Fibroblast of the conjunctiva (primary cell): Measurements from ENCODE around the gene DIO3.
"Not testable (repeated sequence)": the region's sequence is repeated elsewhere in the genome, so short reads cannot be mapped to it uniquely, and the experiment has no call there.

Experiments
- DNase-seq: peaks from one replicate; pipeline ENCODE4 v3.0.0-alpha.2; 2010; ENCODE audit warnings: low read depth

The DIO3 gene

GRCh38 chr14:101559250-101559623, 2.1 kb upstream of the DIO3 start:
- DNase-seq: no peak

DNA sequence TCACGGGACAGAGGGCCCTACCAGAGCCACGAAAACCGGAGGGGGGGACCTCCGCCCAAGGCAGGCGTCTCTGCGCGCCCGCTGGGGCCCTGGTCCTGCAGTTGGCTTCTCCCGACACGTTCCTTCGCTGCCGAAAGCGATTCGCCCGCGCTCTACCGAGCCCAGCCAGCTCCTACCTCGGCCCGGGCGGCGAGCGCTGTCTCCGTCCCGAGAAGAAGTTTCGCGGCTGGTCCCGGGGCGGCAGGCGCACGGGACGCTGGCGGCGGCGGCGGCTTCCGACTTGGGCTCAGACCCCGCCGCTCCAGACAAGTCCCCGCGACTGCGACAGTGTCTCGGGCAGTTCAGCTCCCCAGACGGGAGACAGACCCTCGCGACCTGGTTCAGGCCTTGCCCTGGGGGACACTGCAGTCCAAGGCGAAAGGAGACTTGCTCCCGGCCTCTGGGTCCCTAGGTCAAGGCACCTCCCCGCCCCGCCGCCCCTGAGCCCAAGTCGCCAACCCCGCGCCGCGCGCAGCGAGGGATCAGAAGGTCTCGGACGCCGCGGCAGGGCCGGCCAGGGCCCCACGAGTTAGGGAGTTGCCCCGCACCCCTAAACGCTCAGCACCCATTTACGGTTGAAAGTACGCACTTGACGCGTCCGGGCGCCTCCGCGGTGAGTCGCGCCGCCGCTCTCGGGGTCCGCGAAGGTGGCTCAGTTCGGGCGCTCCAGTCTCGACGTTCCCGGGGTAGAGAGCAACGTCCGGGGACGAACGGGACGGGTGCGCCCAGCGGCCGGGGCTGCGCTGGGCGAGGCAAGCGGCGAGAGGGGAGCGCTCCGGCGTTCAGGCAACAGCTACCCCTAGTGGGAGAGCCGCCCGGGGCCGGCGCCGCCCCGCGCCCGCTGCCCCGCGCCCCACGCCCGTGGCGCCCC, 1.4 kb upstream of the DIO3 start:
- DNase-seq: no peak

GRCh38 chr14:101560534-101561113, 671 bp upstream of the DIO3 start:
- DNase-seq: no peak

- no peak for DNase-seq
Observed at GRCh38 chr14:101561897-101562490, 699 bp downstream of the DIO3 start.

GRCh38 chr14:101562659-101563351, 1.5 kb downstream of the DIO3 start:
- no peak for DNase-seq

DNA sequence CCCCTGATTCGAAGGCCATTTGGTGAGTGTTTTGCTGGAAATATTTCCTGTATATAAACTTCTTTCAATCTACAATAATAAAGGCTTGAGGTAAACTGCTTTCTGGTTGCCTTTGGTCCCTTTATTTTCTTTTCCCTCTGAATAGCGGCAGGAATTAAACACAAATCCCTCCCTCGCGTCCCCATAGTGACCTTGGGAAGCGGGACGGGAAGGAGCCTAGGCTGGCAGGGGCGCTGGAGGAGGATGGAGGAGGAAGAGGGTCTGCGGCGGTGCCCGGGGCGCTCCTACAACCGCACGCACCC, 2.0 kb downstream of the DIO3 start:
- no peak for DNase-seq

- no peak for DNase-seq
Observed at GRCh38 chr14:101563654-101564443, 2.6 kb downstream of the DIO3 start.

- no peak for DNase-seq
Observed at GRCh38 chr14:101564444-101564776, 3.1 kb downstream of the DIO3 start.

- no peak for DNase-seq
Observed at GRCh38 chr14:101564819-101565698, 3.8 kb downstream of the DIO3 start.

GRCh38 chr14:101567252-101567651, 6.0 kb downstream of the DIO3 start:
- no peak for DNase-seq

- no peak for DNase-seq
Observed at GRCh38 chr14:101571004-101571403, 9.7 kb downstream of the DIO3 start.

- DNase-seq: not testable (repeated sequence)
Observed at GRCh38 chr14:101572526-101572925, 11.2 kb downstream of the DIO3 start.

GRCh38 chr14:101573289-101573688, 12.0 kb downstream of the DIO3 start:
- no peak for DNase-seq

GRCh38 chr14:101575581-101575980, 14.3 kb downstream of the DIO3 start:
- no peak for DNase-seq

GRCh38 chr14:101577221-101577909, 16.1 kb downstream of the DIO3 start:
- no peak for DNase-seq

- no peak for DNase-seq
Observed at GRCh38 chr14:101578489-101578888, 17.2 kb downstream of the DIO3 start.

DNA sequence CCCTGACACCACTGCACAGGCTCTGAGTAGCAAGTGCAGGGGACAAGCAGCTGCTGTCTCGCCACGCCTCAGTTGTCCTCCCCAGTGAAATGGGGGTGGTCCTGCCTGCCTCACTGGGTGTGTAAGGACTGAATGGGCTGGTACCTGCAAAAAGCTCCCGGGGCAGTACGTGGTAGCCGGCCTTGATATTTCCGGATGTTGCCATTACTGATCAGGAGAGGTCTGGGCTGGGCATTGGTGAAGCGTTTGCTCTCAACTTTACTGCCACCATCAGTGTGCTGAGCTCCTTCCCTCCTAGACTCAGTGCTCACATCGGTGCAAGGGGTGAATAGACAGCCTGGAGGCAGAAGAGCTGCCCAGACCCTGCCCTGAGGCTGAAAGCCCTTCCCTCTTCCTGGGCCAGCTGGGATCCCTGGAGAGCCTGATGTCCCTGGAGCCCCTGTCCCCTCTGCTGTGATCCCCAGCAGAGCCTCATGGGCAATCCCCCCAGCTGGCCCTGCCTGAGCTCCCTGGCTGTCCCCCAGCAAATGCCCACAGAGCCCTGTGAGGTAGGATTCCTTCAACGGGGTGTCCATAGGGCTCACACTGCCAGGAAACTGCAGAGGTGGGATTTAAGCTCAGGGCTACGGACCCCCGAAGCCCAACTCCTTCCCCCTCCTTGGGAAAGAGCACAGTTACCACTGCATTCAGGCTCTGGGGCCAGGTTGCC, 18.2 kb downstream of the DIO3 start:
- no peak for DNase-seq

DNA sequence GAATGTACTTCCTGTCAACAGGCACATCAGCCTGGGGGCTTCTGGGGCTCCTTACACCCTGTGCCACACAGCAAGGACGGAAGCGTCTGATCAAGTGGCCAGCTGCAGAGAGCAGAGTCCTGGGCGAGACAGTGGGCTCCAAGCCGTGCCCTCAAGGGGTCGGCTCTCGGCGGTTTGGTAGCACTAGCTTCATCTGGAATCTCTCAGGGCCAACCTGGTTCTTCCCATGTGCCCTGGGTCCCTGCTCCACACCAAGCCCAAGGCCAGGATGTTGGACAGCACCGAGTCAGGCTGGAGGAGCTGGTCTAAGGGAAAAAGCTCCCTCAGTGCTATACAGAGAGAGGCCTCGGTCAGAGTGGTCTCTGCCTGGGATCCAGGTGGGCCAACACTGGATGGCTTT, 20.5 kb downstream of the DIO3 start:
- no peak for DNase-seq

DNA sequence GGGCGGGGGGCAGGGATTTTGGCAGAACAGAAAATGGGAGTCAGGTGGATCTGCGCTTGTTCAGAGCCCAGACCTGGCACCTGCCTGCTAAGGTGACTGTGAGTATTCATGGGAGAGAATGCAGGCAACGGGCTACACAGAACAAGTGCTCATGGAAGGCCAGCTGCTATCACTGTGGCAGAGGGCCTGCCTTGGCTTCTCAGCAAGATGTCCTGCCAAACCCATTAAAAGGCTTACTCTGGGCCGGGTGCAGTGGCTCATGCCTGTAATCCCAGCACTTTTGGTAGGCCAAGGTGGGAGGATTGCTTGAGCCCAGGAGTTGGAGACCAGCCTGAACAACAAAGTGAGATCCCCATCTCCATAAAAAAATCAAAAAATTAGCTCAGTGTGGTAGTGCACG, 21.0 kb downstream of the DIO3 start:
- no peak for DNase-seq
